OCI-LY3 (cell line): ENCODE measurements around the gene MED15.

Experiments
- H2AFZ ChIP-seq: fragments of 200-600, 300-600 bp; shearing (Covaris generic); 2 replicates; pipeline ENCODE4 v1.6.0; 2014; ENCODE audit warnings: antibody characterized with exemption, low read depth, low read length
- H3K27ac ChIP-seq: fragments of 200-600, 300-600 bp; sonication (generic); 2 replicates; pipeline ENCODE4 v1.5.1; 2014; ENCODE audit warnings: mild to moderate bottlenecking, low read length, moderate library complexity, mixed read lengths
- H3K27me3 ChIP-seq: fragments of 200-600, 300-600 bp; sonication (generic); 2 replicates; pipeline ENCODE4 v1.6.1; 2014; ENCODE audit warnings: low read depth, low read length, mixed read lengths
- H3K36me3 ChIP-seq: fragments of 200-600, 300-600 bp; sonication (generic); replicated peaks from 2 replicates; pipeline ENCODE3; 2014; ENCODE audit warnings: low read depth, low read length, mixed read lengths
- H3K4me1 ChIP-seq: fragments of 300-600, 200-600 bp; sonication (generic); 2 replicates; pipeline ENCODE4 v1.6.1; 2014; ENCODE audit warnings: low read length, mixed read lengths
- H3K4me2 ChIP-seq: fragments of 200-600, 300-600 bp; sonication (generic); 2 replicates; pipeline ENCODE4 v1.6.1; 2014; ENCODE audit warnings: low read length, mixed read lengths
- H3K4me3 ChIP-seq: fragments of 300-600, 200-600 bp; sonication (generic); 2 replicates; pipeline ENCODE4 v1.5.1; 2014; ENCODE audit warnings: antibody characterized with exemption, mild to moderate bottlenecking, low read length, moderate library complexity
- H3K79me2 ChIP-seq: fragments of 300-600, 200-600 bp; shearing (Covaris generic); 2 replicates; pipeline ENCODE4 v1.6.1; 2014; ENCODE audit warnings: mild to moderate bottlenecking, low read length, mixed read lengths
- H3K9ac ChIP-seq: fragments of 300-600, 200-600 bp; shearing (Covaris generic); 2 replicates; pipeline ENCODE4 v1.6.0; 2014; ENCODE audit warnings: mild to moderate bottlenecking, low read length, moderate library complexity
- H3K9me3 ChIP-seq: fragments of 200-600, 300-600 bp; shearing (Covaris generic); 2 replicates; pipeline ENCODE4 v1.6.1; 2014; ENCODE audit warnings: low read length, mixed read lengths; ENCODE audit not compliant: insufficient read depth
- H4K20me1 ChIP-seq: fragments of 200-600, 300-600 bp; sonication (generic); 2 replicates; pipeline ENCODE4 v1.6.1; 2016; ENCODE audit warnings: low read length, mixed read lengths; ENCODE audit not compliant: insufficient read depth
- EZH2phosphoT487 ChIP-seq: fragments of 200-600 bp; shearing (Covaris generic); IDR thresholded peaks from 2 replicates; pipeline ENCODE4 v1.6.1; 2018; ENCODE audit warnings: antibody characterized with exemption, mixed run types, low read depth
- TF ChIP-seq, protein P1 (sequence below): fragments of 200-600, 300-600 bp; sonication (generic); IDR thresholded peaks from 2 replicates; pipeline ENCODE4 v1.5.1; 2014; ENCODE audit warnings: antibody characterized with exemption, low read length, low read depth

The MED15 gene

DNA sequence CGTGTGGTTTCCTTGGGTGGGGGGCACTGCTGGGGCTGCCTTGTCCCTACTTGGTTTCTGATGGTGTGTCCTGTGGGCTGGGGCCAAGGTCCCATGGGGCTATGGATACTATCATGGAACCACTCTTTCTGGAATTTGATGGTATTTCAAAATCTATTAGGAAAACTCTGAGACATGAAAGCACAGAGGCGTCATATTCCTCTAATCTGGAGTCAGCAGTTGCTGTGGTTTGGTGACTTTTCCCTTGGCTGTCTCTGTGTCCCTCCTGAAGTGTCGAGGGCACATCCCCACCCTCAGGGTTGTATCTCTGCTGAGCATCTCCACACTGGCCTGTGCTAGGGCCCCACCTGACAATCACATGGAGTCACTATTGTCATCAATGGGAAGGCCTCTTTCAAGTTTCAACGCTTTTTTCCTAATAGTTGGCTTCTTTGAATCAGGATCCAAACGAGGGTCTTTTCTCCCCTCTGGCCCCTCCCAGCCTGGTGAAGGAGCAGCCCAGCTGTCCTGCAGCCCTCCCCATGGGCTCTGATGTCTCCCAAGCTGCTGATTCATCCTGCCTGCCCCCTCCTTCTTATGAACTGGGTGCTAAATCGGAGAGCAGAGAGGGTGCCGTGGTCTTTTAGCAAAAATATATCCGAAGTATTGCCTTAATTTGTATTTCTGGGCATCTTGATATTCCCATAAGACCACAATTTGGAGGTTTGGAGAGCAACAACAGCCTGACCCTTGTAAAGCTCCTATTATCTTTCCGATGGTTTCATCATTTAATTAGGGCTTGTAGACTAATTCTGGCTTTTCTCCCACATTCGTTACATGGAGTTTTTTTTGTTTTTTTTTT lies 38.5 kb downstream of the MED15 start:
- H2AFZ ChIP-seq: no peak overlapping the region
- H3K4me1 ChIP-seq: peaks cover 22% of the 10 kb centered on the region
- no peaks in the 10 kb centered on the region for H3K9me3 ChIP-seq
- peaks cover 24% of the 10 kb centered on the region for H3K36me3 ChIP-seq
- H3K4me3 ChIP-seq: no peak overlapping the region
- TF ChIP-seq, protein P1, sequence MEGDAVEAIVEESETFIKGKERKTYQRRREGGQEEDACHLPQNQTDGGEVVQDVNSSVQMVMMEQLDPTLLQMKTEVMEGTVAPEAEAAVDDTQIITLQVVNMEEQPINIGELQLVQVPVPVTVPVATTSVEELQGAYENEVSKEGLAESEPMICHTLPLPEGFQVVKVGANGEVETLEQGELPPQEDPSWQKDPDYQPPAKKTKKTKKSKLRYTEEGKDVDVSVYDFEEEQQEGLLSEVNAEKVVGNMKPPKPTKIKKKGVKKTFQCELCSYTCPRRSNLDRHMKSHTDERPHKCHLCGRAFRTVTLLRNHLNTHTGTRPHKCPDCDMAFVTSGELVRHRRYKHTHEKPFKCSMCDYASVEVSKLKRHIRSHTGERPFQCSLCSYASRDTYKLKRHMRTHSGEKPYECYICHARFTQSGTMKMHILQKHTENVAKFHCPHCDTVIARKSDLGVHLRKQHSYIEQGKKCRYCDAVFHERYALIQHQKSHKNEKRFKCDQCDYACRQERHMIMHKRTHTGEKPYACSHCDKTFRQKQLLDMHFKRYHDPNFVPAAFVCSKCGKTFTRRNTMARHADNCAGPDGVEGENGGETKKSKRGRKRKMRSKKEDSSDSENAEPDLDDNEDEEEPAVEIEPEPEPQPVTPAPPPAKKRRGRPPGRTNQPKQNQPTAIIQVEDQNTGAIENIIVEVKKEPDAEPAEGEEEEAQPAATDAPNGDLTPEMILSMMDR: no peak
- TF ChIP-seq EZH2phosphoT487: no peak
- H4K20me1 ChIP-seq: peaks cover 3% of the 10 kb centered on the region; the same call in 1 of the 2 replicates
- H3K27me3 ChIP-seq: no peaks in the 10 kb centered on the region
- H3K27ac ChIP-seq: no peak overlapping the region
- H3K79me2 ChIP-seq: peaks cover 36% of the 10 kb centered on the region
- no peak overlapping the region for H3K4me2 ChIP-seq
- no peak overlapping the region for H3K9ac ChIP-seq

- peaks cover 24% of the 10 kb centered on the region for H3K36me3 ChIP-seq
- no peak for TF ChIP-seq EZH2phosphoT487
- no peak overlapping the region for H3K9ac ChIP-seq
- no peaks in the 10 kb centered on the region for H3K9me3 ChIP-seq
- H3K27me3 ChIP-seq: no peaks in the 10 kb centered on the region
- peaks cover 3% of the 10 kb centered on the region; the same call in 1 of the 2 replicates for H4K20me1 ChIP-seq
- H3K79me2 ChIP-seq: peaks cover 38% of the 10 kb centered on the region
- H3K27ac ChIP-seq: no peak overlapping the region
- no peak overlapping the region for H3K4me2 ChIP-seq
- peaks cover 28% of the 10 kb centered on the region for H3K4me1 ChIP-seq
- no peak overlapping the region for H2AFZ ChIP-seq
- no peak overlapping the region for H3K4me3 ChIP-seq
Observed at GRCh38 chr22:20546541-20546950, 39.1 kb downstream of the MED15 start.

- no peak overlapping the region for H3K27ac ChIP-seq
- no peak overlapping the region for H3K4me2 ChIP-seq
- peaks cover 42% of the 10 kb centered on the region for H3K79me2 ChIP-seq
- peaks cover 27% of the 10 kb centered on the region for H3K36me3 ChIP-seq
- H3K4me1 ChIP-seq: peaks cover 32% of the 10 kb centered on the region
- peaks cover 3% of the 10 kb centered on the region; the same call in 1 of the 2 replicates for H4K20me1 ChIP-seq
- H3K9ac ChIP-seq: no peak overlapping the region
- H3K27me3 ChIP-seq: no peaks in the 10 kb centered on the region
- H2AFZ ChIP-seq: no peak overlapping the region
- H3K4me3 ChIP-seq: no peak overlapping the region
- no peaks in the 10 kb centered on the region for H3K9me3 ChIP-seq
- TF ChIP-seq, protein P1: no peak
- no peak for TF ChIP-seq EZH2phosphoT487
Observed at GRCh38 chr22:20547029-20547428, 39.6 kb downstream of the MED15 start.

GRCh38 chr22:20548806-20549205 lies 41.4 kb downstream of the MED15 start:
- Histone ChIP-seq H3K9me3 (no peaks in the 10 kb centered on the region), H3K4me1 (peaks cover 42% of the 10 kb centered on the region), H3K4me2 (no peak overlapping the region), H3K36me3 (peaks cover 37% of the 10 kb centered on the region), H4K20me1 (no peaks in the 10 kb centered on the region; the same call in 1 of the 2 replicates), H2AFZ (no peak overlapping the region), H3K79me2 (peaks cover 56% of the 10 kb centered on the region), H3K9ac (no peak overlapping the region), H3K4me3 (no peak overlapping the region), H3K27ac (no peak overlapping the region), H3K27me3 (no peaks in the 10 kb centered on the region)
- TF ChIP-seq EZH2phosphoT487: no peak
